ENCODE data around the gene ZCCHC10.

GRCh38 chr5:132998556-132998955 is 27.8 kb downstream of the ZCCHC10 start:
- no peak for TF ChIP-seq FOS (IDR thresholded peaks at IDR 0.05; ENCODE audit: borderline replicate concordance, insufficient read depth, low read length)
- TF ChIP-seq CTCF (IDR thresholded peaks at IDR 0.05; ENCODE audit: extremely low read depth in 1 of 2, insufficient read depth in 1 of 2, low read depth in 1 of 2, low read length in 2 of 2), result no peak

Measured in endothelial cell of umbilical vein (primary cell).